Measurements from ENCODE around the gene CASP4.

CASP4 gene

DNA sequence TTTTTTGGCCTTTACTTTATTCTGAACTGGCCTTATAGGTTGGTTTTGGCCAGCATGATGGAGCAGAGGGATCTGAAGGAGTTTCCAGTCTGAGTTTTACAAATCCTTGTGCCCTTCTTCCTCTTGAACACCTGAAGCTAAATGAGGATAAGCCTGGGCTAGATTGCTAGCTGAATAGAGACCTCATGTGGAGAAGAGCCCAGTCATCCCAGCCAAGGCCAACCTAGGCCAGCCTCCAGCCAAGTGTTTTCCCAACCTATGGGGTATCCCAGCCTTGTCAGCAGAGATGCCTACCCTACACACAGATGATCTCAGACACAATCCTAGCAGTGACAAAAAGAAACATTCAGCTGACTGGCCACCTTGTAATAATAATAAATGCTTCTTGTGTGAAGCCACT is 69.1 kb downstream of the CASP4 start:
- Histone ChIP-seq H3K27ac (no peak overlapping the region), H3K4me1 (ENCODE audit: control insufficient read depth in 1 of 2, insufficient read depth in 1 of 2, low read depth in 1 of 2, low read length in 1 of 2) (no peaks in the 10 kb centered on the region), H3K9me3 (no peaks in the 10 kb centered on the region), H3K4me3 (ENCODE audit: low read depth in 1 of 2, low read length in 1 of 2) (no peak overlapping the region), H3K27me3 (no peaks in the 10 kb centered on the region), H3K36me3 (no peaks in the 10 kb centered on the region)
- TF ChIP-seq, protein P1, sequence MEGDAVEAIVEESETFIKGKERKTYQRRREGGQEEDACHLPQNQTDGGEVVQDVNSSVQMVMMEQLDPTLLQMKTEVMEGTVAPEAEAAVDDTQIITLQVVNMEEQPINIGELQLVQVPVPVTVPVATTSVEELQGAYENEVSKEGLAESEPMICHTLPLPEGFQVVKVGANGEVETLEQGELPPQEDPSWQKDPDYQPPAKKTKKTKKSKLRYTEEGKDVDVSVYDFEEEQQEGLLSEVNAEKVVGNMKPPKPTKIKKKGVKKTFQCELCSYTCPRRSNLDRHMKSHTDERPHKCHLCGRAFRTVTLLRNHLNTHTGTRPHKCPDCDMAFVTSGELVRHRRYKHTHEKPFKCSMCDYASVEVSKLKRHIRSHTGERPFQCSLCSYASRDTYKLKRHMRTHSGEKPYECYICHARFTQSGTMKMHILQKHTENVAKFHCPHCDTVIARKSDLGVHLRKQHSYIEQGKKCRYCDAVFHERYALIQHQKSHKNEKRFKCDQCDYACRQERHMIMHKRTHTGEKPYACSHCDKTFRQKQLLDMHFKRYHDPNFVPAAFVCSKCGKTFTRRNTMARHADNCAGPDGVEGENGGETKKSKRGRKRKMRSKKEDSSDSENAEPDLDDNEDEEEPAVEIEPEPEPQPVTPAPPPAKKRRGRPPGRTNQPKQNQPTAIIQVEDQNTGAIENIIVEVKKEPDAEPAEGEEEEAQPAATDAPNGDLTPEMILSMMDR (IDR thresholded peaks at IDR 0.05): no peak

DNA sequence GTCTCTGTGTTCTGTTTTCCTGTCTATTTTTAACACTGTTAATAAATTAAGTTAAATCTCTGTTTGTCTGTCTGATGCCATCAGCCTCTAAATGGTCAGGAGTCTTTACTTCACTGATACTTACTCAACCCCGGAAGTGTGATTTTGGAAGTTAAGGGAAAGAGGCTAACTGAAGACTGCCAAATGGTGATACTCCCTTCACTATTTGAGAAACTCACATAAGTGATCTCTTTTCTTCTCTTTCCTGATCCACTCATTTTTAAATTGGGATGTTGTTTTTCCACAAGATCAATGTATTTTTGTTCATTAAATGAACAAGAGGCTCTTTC is 69.7 kb downstream of the CASP4 start:
- H3K4me3 ChIP-seq (ENCODE audit: low read depth in 1 of 2, low read length in 1 of 2): no peak overlapping the region
- H3K4me1 ChIP-seq (ENCODE audit: control insufficient read depth in 1 of 2, insufficient read depth in 1 of 2, low read depth in 1 of 2, low read length in 1 of 2): no peaks in the 10 kb centered on the region
- no peaks in the 10 kb centered on the region for H3K9me3 ChIP-seq
- no peak overlapping the region for H3K27ac ChIP-seq
- TF ChIP-seq, protein P1 (IDR thresholded peaks at IDR 0.05): no peak
- H3K36me3 ChIP-seq: no peaks in the 10 kb centered on the region
- no peaks in the 10 kb centered on the region for H3K27me3 ChIP-seq

DNA sequence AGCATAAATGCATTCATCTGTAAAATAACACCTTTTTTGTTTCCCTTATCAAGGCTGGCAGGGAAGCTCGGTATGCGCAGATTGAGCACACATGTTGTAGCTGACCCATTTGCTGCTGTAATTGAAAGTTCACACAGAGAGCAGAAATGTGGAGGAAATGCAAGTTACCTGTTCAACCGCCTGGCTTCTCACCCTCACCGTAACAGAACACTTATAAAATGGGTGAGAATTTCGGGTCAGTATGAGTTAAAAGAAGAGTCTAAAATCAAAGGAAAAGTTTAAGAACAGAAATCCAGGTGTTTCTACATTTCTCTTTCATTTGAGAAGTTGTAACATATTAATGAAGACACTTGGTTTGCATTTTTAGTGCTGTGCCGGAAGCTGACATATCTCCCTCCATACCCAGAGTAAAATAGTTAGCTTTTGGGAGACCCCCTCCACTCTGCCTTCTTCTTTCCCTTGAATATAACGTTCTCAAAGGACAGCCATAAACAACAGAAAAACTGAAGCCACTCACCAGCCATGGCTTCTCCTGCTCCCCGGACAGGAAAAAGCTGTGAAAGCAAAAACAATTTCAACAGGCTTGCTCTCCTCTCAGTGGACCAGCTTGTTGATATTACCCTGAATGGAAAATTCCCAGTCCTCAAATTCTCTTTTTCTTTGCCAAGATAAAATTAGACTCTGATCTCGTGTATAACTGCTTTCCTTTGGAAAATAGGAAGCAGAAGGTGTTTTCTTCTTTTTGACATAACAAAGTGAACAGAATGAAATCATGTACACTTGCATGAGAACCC is 70.3 kb downstream of the CASP4 start, which contains the start of gene CASP12:
CASP12 (minus strand) TSS at position 570 of the 794 bp plus-strand sequence.
- TF ChIP-seq, protein P1 (IDR thresholded peaks at IDR 0.05): no peak
- Histone ChIP-seq H3K36me3 (no peaks in the 10 kb centered on the region), H3K4me1 (ENCODE audit: control insufficient read depth in 1 of 2, insufficient read depth in 1 of 2, low read depth in 1 of 2, low read length in 1 of 2) (no peaks in the 10 kb centered on the region), H3K27ac (no peak within 1 kb of the TSS), H3K4me3 (ENCODE audit: low read depth in 1 of 2, low read length in 1 of 2) (no peak within 1 kb of the TSS), H3K27me3 (no peaks in the 10 kb centered on the region), H3K9me3 (no peaks in the 10 kb centered on the region)

DNA sequence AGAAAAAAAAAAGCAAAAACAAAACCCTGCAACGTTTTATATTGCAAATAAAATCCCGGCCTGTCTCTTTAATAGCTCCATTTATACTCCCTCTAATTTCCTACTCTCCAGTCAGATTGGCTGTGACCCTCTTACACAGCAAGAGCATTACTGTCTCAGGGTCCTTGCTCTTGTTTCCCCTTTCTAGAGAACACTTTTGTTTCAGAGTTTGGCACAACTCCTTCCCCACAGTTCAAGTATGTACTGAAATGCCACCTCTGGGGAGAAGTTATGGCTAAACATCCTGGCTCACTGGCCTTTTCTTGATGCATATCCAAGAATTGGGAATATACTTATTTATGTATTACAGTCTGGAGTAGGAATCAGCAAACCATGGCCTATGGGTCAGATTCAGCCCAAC is 72.7 kb downstream of the CASP4 start:
- H3K4me1 ChIP-seq (ENCODE audit: control insufficient read depth in 1 of 2, insufficient read depth in 1 of 2, low read depth in 1 of 2, low read length in 1 of 2): no peaks in the 10 kb centered on the region
- H3K9me3 ChIP-seq: no peaks in the 10 kb centered on the region
- H3K36me3 ChIP-seq: no peaks in the 10 kb centered on the region
- H3K27ac ChIP-seq: no peak overlapping the region
- H3K4me3 ChIP-seq (ENCODE audit: low read depth in 1 of 2, low read length in 1 of 2): no peak overlapping the region
- TF ChIP-seq, protein P1 (IDR thresholded peaks at IDR 0.05): no peak
- no peaks in the 10 kb centered on the region for H3K27me3 ChIP-seq

DNA sequence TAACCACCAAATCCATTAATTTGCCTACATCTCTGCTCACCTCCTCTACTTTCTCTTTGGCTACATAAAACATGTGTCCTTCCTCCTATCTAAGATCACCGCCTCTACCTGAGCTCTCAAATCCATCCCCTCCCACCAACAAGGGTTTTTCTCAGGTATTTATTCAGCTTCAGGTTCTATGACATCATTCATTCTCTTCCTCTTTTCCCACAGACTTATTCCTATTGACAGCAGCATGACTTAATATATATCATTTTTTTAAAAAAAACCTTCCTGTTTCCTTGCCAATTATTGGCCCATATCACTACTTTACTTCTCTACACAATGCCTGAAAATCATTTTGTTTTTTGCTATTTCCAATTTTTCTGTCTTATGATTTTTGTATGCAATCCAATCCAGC is 74.5 kb downstream of the CASP4 start:
- H3K9me3 ChIP-seq: no peaks in the 10 kb centered on the region
- H3K27me3 ChIP-seq: no peaks in the 10 kb centered on the region
- no peaks in the 10 kb centered on the region for H3K4me1 ChIP-seq (ENCODE audit: control insufficient read depth in 1 of 2, insufficient read depth in 1 of 2, low read depth in 1 of 2, low read length in 1 of 2)
- H3K4me3 ChIP-seq (ENCODE audit: low read depth in 1 of 2, low read length in 1 of 2): no peak overlapping the region
- H3K27ac ChIP-seq: no peak overlapping the region
- no peaks in the 10 kb centered on the region for H3K36me3 ChIP-seq
- TF ChIP-seq, protein P1 (IDR thresholded peaks at IDR 0.05): no peak

Data from neutrophil (primary cell).